Stimulated activated naive CD8-positive, alpha-beta T cell treated with anti-CD3 and anti-CD28 coated beads, Interleukin-15, amount 100 ng/mL, for 72 hours (primary cell): ENCODE data around the gene GUCD1.

Source experiments
- ATAC-seq: fragments of 150-1000 bp; cut with Tn5 transposase; 2 replicates; pipeline ENCODE4 v1.10.0; 2021; ENCODE audit warnings: mild to moderate bottlenecking, moderate library complexity
- DNase-seq, 2 donors: peaks; one replicate each; pipeline ENCODE4 v3.0.0; 2021 to 2022
- H3K27ac Mint-ChIP-seq, 2 donors: one replicate each; pipeline ENCODE4 v1.8.0; 2022; ENCODE audit warnings: mild to moderate bottlenecking in 2 of 2, mixed read lengths in 2 of 2, moderate library complexity in 2 of 2
- H3K27me3 Mint-ChIP-seq: one replicate; pipeline ENCODE4 v1.8.0; 2022; ENCODE audit warnings: mixed read lengths
- H3K4me1 Mint-ChIP-seq: one replicate; pipeline ENCODE4 v1.8.0; 2022; ENCODE audit warnings: mild to moderate bottlenecking, mixed read lengths
- H3K4me3 Mint-ChIP-seq, 2 donors: one replicate each; pipeline ENCODE4 v1.8.0; 2022; ENCODE audit warnings: mild to moderate bottlenecking in 2 of 2, mixed read lengths in 2 of 2, moderate library complexity in 1 of 2
- H3K9me3 Mint-ChIP-seq, 2 donors: one replicate each; pipeline ENCODE4 v1.8.0; 2022; ENCODE audit warnings: mixed read lengths in 2 of 2

GUCD1 gene

GRCh38 chr22:24510637-24511625 is 44.0 kb downstream of the GUCD1 start:
- H3K4me3 Mint-ChIP-seq, result no peak overlapping the region
- ATAC-seq, result no peak

GRCh38 chr22:24507716-24508115 is 47.2 kb downstream of the GUCD1 start:
- ATAC-seq, result no peak
- Mint-ChIP-seq H3K9me3 (no peaks in the 10 kb centered on the region), H3K4me1 (peaks cover 32% of the 10 kb centered on the region), H3K4me3 (no peak overlapping the region), H3K27ac (no peak overlapping the region), H3K27me3 (no peaks in the 10 kb centered on the region)
- no peak for DNase-seq

More at GRCh38 chr22:24510637-24511625, 44.0 kb downstream of the GUCD1 start:
- Mint-ChIP-seq H3K4me1 (peaks cover 26% of the 10 kb centered on the region), H3K27ac (no peak overlapping the region), H3K9me3 (no peaks in the 10 kb centered on the region), H3K27me3 (no peaks in the 10 kb centered on the region)
- DNase-seq, result no peak

- H3K9me3 Mint-ChIP-seq, result no peaks in the 10 kb centered on the region
- peak overlapping the region in 1 of 2 donors; percentile 30 for H3K27ac Mint-ChIP-seq
Measured at GRCh38 chr22:24506802-24507438, 48.0 kb downstream of the GUCD1 start.

GRCh38 chr22:24504956-24505736 is 49.8 kb downstream of the GUCD1 start:
- H3K4me1 Mint-ChIP-seq, result peaks cover 12% of the 10 kb centered on the region
- no peaks in the 10 kb centered on the region for H3K9me3 Mint-ChIP-seq
- DNase-seq (no peak), ATAC-seq (no peak)
- H3K4me3 Mint-ChIP-seq, result no peak overlapping the region
- no peaks in the 10 kb centered on the region for H3K27me3 Mint-ChIP-seq
- peak overlapping the region in 1 of 2 donors; percentile 29 for H3K27ac Mint-ChIP-seq

More at GRCh38 chr22:24506802-24507438, 48.0 kb downstream of the GUCD1 start:
- DNase-seq (no peak), ATAC-seq (no peak)
- Mint-ChIP-seq H3K4me3 (no peak overlapping the region), H3K27me3 (no peaks in the 10 kb centered on the region), H3K4me1 (peaks cover 28% of the 10 kb centered on the region)

- Mint-ChIP-seq H3K27me3 (no peaks in the 10 kb centered on the region), H3K4me3 (no peak overlapping the region), H3K27ac (no peak overlapping the region), H3K4me1 (peaks cover 12% of the 10 kb centered on the region), H3K9me3 (no peaks in the 10 kb centered on the region)
- ATAC-seq (no peak), DNase-seq (no peak)
Measured at GRCh38 chr22:24504540-24504939, 50.4 kb downstream of the GUCD1 start.

GRCh38 chr22:24503843-24504338 is 51.0 kb downstream of the GUCD1 start:
- Mint-ChIP-seq H3K4me1 (peaks cover 12% of the 10 kb centered on the region), H3K27ac (no peak overlapping the region), H3K9me3 (no peaks in the 10 kb centered on the region), H3K4me3 (no peak overlapping the region), H3K27me3 (no peaks in the 10 kb centered on the region)
- no peak for ATAC-seq
- no peak for DNase-seq

GRCh38 chr22:24503137-24503842 is 51.6 kb downstream of the GUCD1 start:
- Mint-ChIP-seq H3K27ac (peak overlapping the region in 1 of 2 donors; percentile 80), H3K4me1 (peaks cover 17% of the 10 kb centered on the region), H3K9me3 (no peaks in the 10 kb centered on the region), H3K27me3 (no peaks in the 10 kb centered on the region), H3K4me3 (no peak overlapping the region)
- DNase-seq (peak; percentile 40 to 69), ATAC-seq (peak; percentile 94)

GRCh38 chr22:24502541-24502940 is 52.4 kb downstream of the GUCD1 start:
- no peak overlapping the region for H3K4me3 Mint-ChIP-seq
- H3K9me3 Mint-ChIP-seq, result no peaks in the 10 kb centered on the region
- no peak overlapping the region for H3K27ac Mint-ChIP-seq
- DNase-seq (no peak), ATAC-seq (no peak)
- H3K4me1 Mint-ChIP-seq, result peaks cover 25% of the 10 kb centered on the region
- no peaks in the 10 kb centered on the region for H3K27me3 Mint-ChIP-seq

- H3K4me1 Mint-ChIP-seq, result peaks cover 29% of the 10 kb centered on the region
- H3K27me3 Mint-ChIP-seq, result no peaks in the 10 kb centered on the region
- DNase-seq (no peak), ATAC-seq (no peak)
- H3K4me3 Mint-ChIP-seq, result no peak overlapping the region
- no peak overlapping the region for H3K27ac Mint-ChIP-seq
- H3K9me3 Mint-ChIP-seq, result no peaks in the 10 kb centered on the region
Measured at GRCh38 chr22:24502034-24502433, 52.9 kb downstream of the GUCD1 start.

GRCh38 chr22:24501301-24502005 is 53.5 kb downstream of the GUCD1 start:
- Mint-ChIP-seq H3K9me3 (no peaks in the 10 kb centered on the region), H3K4me1 (peaks cover 29% of the 10 kb centered on the region), H3K27ac (no peak overlapping the region), H3K4me3 (no peak overlapping the region), H3K27me3 (peaks cover 5% of the 10 kb centered on the region)
- DNase-seq, result no peak
- no peak for ATAC-seq

- DNase-seq (no peak), ATAC-seq (no peak)
- H3K4me3 Mint-ChIP-seq, result no peak overlapping the region
- H3K4me1 Mint-ChIP-seq, result peaks cover 29% of the 10 kb centered on the region
- H3K27ac Mint-ChIP-seq, result no peak overlapping the region
- H3K27me3 Mint-ChIP-seq, result peaks cover 16% of the 10 kb centered on the region
- H3K9me3 Mint-ChIP-seq, result no peaks in the 10 kb centered on the region
Measured at GRCh38 chr22:24500277-24500820, 54.6 kb downstream of the GUCD1 start.

GRCh38 chr22:24499706-24500276 is 55.1 kb downstream of the GUCD1 start:
- DNase-seq (no peak), ATAC-seq (no peak)
- Mint-ChIP-seq H3K4me1 (peaks cover 29% of the 10 kb centered on the region), H3K27ac (no peak overlapping the region), H3K9me3 (no peaks in the 10 kb centered on the region), H3K4me3 (no peak overlapping the region), H3K27me3 (peaks cover 22% of the 10 kb centered on the region)

GRCh38 chr22:24498824-24499223 is 56.1 kb downstream of the GUCD1 start:
- Mint-ChIP-seq H3K9me3 (no peaks in the 10 kb centered on the region), H3K27ac (peak overlapping the region in 1 of 2 donors; percentile 51), H3K4me1 (peaks cover 28% of the 10 kb centered on the region), H3K27me3 (peaks cover 30% of the 10 kb centered on the region), H3K4me3 (no peak overlapping the region)
- ATAC-seq (no peak), DNase-seq (no peak)

- ATAC-seq (peak; percentile 26), DNase-seq (no peak)
- Mint-ChIP-seq H3K27me3 (peaks cover 30% of the 10 kb centered on the region), H3K9me3 (no peaks in the 10 kb centered on the region), H3K27ac (no peak overlapping the region), H3K4me1 (peaks cover 19% of the 10 kb centered on the region), H3K4me3 (no peak overlapping the region)
Measured at GRCh38 chr22:24497841-24498258, 57.1 kb downstream of the GUCD1 start.
